GM21529 (cell line): ENCODE results near the gene ARMC3.
"Not testable (repeated sequence)": the region's sequence is repeated elsewhere in the genome, so short reads cannot be mapped to it uniquely, and the experiment has no call there.

Experiments
- ATAC-seq: cut with Tn5 transposase; IDR thresholded peaks from one replicate; pipeline ENCODE4 v1.9.1; 2021; ENCODE audit not compliant: unreplicated experiment

The ARMC3 gene

DNA sequence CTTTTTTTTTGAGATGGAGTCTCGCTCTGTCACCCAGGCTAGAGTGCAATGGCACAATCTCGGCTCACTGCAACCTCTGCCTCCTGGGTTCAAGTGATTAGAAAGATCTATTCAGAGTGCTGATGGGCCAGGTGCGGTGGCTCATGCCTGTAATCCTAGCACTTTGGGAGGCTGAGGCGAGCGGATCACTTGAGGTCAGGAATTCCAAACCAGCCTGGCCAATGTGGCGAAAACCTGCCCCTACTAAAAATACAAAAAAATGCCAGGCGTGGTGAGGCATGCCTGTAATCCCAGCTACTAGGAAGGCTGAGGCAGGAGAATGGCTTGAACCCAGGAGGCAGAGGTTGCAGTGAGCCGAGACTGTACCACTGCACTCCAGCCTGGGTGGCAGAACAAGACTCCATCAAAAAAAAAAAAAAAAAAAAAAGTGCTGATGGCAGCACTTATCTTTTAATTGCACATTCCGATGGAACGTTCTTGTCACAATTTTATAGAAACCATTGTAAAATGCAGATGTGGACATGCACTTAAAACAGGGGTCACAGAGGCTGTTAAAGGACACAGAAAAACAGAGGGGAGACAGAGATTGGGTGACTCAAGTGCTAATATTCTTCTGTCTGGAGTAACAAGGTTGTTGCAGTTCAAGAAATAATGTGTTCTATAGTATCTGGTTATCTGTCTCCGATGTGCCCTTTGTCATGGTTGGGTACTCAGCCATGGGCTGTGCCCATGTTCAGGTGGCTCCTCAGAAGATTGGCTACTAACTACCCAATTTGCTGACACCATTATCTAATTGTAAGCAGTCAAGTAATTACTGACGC, 142.4 kb downstream of the ARMC3 start:
- peak; percentile 14 for ATAC-seq

DNA sequence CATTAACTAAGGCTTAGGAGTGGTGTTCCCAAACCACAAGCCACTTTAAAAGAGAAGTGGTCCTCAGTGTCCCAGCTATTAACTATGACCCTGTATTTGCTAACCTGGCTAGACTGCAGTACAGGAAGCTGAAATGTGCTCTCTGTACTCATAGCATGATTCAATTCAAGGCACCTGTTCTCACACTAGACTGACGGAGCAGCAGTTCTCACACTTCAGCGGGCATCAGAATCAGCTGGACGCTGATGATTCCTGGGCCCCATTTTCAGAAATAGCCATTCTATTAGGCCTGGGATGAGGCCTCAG, 143.0 kb downstream of the ARMC3 start:
- peak; percentile 58 for ATAC-seq

DNA sequence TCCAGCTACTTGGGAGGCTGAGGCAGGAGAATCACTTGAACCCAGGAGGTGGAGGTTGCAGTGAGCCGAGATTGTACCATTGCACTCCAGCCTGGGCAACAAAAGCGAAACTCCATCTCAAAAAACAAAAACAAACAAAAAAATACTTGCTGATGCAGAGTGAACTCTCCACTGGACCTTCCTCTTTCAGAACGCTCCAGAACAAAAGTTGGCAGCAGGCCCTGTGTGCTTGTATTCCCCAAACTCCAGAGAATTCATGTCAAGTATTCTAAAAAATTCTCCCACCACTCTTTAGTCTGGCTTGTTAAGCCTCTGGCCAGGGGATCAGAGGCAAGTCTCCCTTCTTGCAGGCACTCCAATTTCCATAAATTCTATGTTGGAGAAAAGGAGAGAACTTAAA, 144.7 kb downstream of the ARMC3 start:
- not testable (repeated sequence) for ATAC-seq

DNA sequence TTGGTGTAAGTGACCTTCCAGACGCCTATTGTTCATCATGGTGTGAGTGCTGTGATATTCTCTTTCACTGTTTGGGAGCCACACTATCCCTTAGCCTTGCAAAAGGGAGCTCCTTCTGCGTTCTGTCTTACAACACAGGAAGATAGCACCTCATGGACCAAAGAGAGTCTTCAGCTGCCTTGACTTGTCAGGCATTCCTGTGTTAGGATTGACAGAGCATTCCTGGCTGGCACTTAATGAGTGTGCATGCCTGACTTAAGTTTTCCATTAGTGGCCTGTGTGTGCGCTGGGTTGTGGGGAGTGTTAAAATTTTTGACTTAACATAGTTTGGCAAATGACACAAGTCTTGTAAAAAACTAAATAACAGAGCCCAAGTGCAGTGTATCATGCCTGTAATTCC, 145.7 kb downstream of the ARMC3 start:
- no peak for ATAC-seq

DNA sequence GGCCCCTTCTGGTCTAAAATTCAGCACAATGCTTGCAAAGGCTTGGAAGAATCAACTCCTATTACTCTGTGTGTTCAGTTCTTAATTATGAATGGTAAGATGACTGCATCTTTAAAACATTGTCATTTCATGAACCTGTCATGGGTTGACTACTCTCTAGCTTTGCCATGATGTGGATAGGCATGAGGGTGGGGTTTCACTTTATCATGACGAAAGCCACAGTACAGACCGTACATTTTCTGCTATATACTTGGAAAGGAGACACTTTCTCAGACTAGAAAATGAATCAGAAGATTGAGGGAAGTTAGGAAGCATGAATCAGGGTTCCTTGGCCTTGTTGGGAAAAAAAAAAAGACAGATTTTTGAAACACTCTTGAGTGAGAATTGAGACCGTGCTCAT, 147.8 kb downstream of the ARMC3 start:
- ATAC-seq, result no peak

DNA sequence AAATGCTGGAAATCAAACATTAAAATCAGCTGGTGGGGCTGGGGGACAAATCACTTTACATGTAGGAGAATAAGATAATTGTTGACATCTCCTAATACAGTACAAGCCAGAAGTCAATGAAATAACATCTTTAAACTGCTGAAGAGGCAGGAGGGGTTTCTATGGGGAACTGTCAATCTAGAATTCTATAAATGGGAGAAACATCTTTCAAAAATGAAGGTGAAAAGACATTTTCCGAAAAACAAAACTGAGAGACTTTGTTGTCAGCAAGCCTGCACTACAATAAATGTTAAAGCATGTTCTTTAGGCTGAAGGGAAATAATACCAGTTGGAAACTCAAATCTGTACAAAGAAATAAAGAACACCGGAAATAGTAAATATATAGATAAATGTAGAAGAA, 150.3 kb downstream of the ARMC3 start:
- no peak for ATAC-seq

DNA sequence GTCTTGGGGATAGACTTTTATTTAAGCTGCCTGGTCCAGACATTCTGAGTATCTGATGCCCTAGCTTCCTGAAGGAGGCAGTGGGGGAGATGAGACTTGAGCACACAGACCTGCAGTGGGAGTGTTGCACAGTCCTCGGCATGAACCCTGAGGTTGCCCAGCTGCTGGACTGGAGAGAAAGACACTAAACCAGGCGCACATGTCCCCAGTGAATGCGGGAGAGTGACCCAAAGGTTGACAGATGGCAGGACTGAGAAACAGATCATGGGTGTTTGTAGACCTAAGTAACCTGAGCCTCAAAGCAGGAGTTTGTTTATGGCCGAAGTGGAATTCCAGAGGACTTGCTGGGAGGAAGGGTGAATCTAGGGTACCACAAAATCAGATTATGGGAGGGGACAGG, 151.8 kb downstream of the ARMC3 start:
- no peak for ATAC-seq

DNA sequence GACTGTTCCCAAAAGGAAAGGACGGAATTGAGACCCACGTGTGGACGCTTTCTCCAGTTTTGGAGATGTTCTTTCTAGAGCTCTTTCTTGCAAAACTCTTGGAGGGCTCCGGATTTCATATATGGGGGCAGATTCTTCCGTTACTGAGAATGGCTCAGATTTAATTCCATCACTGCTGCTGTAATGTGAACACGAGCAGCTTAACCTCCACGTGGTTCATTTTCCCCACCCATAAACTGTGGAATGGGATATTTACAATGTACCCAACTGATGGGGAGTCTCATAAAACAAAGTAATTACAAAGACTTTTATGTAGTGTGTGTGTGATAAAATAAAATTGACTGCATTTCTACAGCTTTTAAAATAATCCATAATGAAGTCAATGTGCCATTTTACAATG, 152.4 kb downstream of the ARMC3 start:
- ATAC-seq, result no peak

DNA sequence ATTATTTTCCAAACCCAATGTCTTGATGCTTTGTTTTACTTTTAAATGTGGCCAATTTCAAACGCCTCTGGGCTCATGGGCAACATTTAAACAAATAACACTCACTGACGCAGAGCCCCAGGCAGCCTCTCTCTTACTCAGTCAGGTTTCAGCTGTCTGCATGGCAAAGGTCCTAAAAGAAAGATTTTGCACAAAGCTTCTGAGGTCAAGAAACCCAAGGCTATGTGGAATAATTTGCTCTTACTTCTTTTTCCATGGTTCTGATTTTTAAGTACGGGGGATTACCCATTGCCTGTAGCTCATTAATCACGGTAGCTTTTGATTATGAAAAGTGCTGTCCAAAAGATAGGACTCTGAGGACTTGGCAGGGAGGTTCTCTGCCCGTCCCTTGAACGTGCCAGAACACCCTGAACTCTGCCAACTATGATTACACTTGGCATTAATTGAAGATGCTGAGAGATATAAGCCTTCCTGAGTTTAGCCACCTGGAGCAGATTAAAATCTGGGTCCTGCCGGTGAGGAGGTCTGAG, 153.4 kb downstream of the ARMC3 start:
- no peak for ATAC-seq

DNA sequence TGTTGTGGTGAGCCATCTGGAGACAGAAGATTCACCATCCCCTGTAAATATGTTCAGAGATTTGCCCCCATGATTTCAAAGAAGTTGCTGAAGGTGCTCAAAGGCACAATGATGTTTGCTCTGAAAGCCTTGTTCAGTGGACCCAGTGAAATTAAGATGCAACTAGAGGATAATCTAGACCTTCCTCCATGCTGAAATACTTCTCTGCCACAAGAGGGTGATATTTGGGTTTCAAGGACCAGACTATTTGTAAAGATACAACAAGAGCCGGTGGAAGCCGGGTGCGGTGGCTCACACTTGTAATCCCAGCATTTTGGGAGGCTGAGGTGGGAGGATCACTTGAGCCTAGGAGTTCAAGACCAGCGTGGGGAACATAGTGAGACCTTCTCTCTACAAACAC, 154.0 kb downstream of the ARMC3 start:
- no peak for ATAC-seq
